Tibial nerve (tissue), 4 donors: ENCODE measurements around the gene MAGI1. TPM values are rescaled to one million over a fixed set of nuclear protein-coding genes. Genes with fewer than 3 reads are reported as not detected.

Source experiments
- DNase-seq, 2 donors: peaks; one replicate each; pipeline ENCODE4 v3.0.0-alpha.2; 2019; ENCODE audit warnings: low spot score in 2 of 2
- H3K27ac ChIP-seq, 4 donors: fragments of 200-600 bp; sonication (generic) in 3 of 4; one replicate each; pipeline ENCODE4 v1.5.1; 2017 to 2019; ENCODE audit warnings: mild to moderate bottlenecking in 1 of 4
- H3K27me3 ChIP-seq, 2 donors: fragments of 200-600 bp; sonication (generic) in 1 of 2; one replicate each; pipeline versions ENCODE4 v1.5.1 to v1.6.0; 2017 to 2019
- H3K36me3 ChIP-seq, 3 donors: fragments of 200-600 bp; sonication (generic); one replicate each; pipeline ENCODE4 v1.5.1; 2018 to 2019
- H3K4me1 ChIP-seq, 4 donors: fragments of 200-600 bp; sonication (generic) in 3 of 4; one replicate each; pipeline ENCODE4 v1.5.1; 2017 to 2019
- H3K4me3 ChIP-seq, 4 donors: fragments of 200-600 bp; sonication (generic) in 3 of 4; one replicate each; pipeline ENCODE4 v1.5.1; 2017 to 2019; ENCODE audit warnings: mild to moderate bottlenecking in 1 of 4, moderate library complexity in 1 of 4
- H3K9me3 ChIP-seq, 4 donors: fragments of 200-600 bp; sonication (generic) in 3 of 4; one replicate each; pipeline ENCODE4 v1.5.1; 2017 to 2019
- EP300 ChIP-seq, 2 donors: sonication (generic); formaldehyde crosslinking; IDR thresholded peaks; one replicate each; pipeline ENCODE4 v1.6.1; 2017; ENCODE audit warnings: antibody characterized with exemption in 2 of 2, mild to moderate bottlenecking in 1 of 2
- POLR2A ChIP-seq, 2 donors: fragments of 450-650 bp; IDR thresholded peaks; one replicate each; pipeline ENCODE4 v1.6.1; 2017; ENCODE audit warnings: antibody characterized with exemption in 2 of 2, mild to moderate bottlenecking in 2 of 2, moderate library complexity in 2 of 2
- WGBS, 2 donors: methylation state at CpG; one replicate each; pipeline ENCODE4 v1.1.5; 2018; 5-methylcytosine and 5-hydroxymethylcytosine counted together
- total RNA-seq, 4 donors: library from RNA; depleted of rRNA; stranded (reverse); fragments of >200 nt; gene quantifications; one replicate each; pipeline ENCODE4 v1.1.0, GENCODE V29; 2016
- TF ChIP-seq, protein P1 (sequence below), 5 experiments: fragments of 200-600 bp in 3 of 5; fragments of 450-650 bp in 2 of 5; sonication (generic) in 3 of 5; IDR thresholded peaks; one replicate each; pipeline ENCODE4 v1.5.1; 2016 to 2019; ENCODE audit warnings: antibody characterized with exemption in 5 of 5, mild to moderate bottlenecking in 3 of 5, moderate library complexity in 2 of 5

MAGI1 gene
- total RNA-seq, 4 donors from 2014 or later: 30.6 to 52.8 (median 36.1) TPM

DNA sequence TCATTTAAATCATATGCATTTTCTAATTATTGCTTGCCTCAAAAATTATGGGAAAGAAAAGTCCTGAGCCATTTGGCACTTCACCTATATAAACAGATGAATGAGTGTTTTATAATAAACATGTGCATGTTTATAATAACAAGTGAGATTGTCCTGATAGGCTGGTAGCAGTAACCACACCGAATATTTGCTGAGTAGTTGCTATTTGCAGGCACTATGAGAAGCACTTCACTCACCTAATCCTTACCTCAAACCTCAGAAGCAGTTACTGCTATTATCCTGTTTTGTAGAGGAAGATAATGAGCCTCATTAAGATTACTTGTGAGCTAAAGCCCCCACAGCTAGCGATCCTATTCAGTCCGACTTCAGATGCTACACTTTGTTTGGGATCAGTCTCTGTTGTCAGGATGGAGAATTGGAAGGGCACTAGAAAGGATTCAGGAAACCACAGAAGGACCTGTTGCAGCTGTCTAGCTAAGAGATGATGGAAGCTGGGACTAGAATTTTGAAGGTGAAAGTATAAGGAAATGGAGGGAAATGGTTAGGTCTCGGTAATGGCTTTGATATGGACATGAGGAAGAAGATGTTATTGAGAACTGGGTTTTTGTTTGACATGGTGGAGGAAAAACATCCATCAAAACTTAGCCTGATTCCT is 28.4 kb upstream of the MAGI1 start:
- no peak for TF ChIP-seq POLR2A (IDR thresholded peaks at IDR 0.05)
- TF ChIP-seq EP300 (IDR thresholded peaks at IDR 0.05): no peak
- TF ChIP-seq, protein P1, sequence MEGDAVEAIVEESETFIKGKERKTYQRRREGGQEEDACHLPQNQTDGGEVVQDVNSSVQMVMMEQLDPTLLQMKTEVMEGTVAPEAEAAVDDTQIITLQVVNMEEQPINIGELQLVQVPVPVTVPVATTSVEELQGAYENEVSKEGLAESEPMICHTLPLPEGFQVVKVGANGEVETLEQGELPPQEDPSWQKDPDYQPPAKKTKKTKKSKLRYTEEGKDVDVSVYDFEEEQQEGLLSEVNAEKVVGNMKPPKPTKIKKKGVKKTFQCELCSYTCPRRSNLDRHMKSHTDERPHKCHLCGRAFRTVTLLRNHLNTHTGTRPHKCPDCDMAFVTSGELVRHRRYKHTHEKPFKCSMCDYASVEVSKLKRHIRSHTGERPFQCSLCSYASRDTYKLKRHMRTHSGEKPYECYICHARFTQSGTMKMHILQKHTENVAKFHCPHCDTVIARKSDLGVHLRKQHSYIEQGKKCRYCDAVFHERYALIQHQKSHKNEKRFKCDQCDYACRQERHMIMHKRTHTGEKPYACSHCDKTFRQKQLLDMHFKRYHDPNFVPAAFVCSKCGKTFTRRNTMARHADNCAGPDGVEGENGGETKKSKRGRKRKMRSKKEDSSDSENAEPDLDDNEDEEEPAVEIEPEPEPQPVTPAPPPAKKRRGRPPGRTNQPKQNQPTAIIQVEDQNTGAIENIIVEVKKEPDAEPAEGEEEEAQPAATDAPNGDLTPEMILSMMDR (IDR thresholded peaks at IDR 0.05): no peak
- no peak overlapping the region for H3K27ac ChIP-seq
- H3K9me3 ChIP-seq: peaks cover 0 to 8% (median 0%) of the 10 kb centered on the region in 4 donors
- H3K4me3 ChIP-seq: no peak overlapping the region
- no peaks in the 10 kb centered on the region for H3K4me1 ChIP-seq
- 74 to 77% methylated on average over 4 of the region's 4 CpGs for WGBS, 2 donors
- H3K27me3 ChIP-seq: no peaks in the 10 kb centered on the region
- H3K36me3 ChIP-seq: no peaks in the 10 kb centered on the region
- no peak for DNase-seq

DNA sequence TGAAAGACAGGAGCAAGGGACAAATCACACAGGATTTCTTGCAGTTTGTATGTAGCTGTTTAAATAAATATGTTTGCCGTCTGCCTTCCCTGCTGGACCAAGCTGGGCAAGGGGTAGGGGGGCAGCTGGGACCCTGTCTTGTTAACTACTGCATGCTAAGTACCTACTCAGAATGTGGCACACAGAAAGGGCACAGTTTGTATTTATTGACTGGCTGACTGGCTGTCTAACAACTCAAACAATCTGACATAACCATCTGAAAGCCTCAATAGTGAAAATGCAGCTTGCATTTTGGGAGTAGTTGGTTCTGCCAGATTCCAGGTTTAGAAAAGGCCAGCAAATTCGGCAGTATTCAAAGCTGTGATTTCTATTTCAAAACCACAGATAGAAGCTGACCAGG is 16.6 kb upstream of the MAGI1 start:
- no peak overlapping the region for H3K4me3 ChIP-seq
- H3K36me3 ChIP-seq: no peaks in the 10 kb centered on the region
- no peaks in the 10 kb centered on the region for H3K27me3 ChIP-seq
- peaks cover 0 to 35% (median 7%) of the 10 kb centered on the region in 4 donors for H3K4me1 ChIP-seq
- TF ChIP-seq, protein P1 (IDR thresholded peaks at IDR 0.05): no peak
- no peak for TF ChIP-seq POLR2A (IDR thresholded peaks at IDR 0.05)
- TF ChIP-seq EP300 (IDR thresholded peaks at IDR 0.05): no peak
- DNase-seq: no peak
- peak overlapping the region in 2 of 4 donors; percentile 41 to 71 for H3K27ac ChIP-seq
- WGBS, 2 donors: 42 to 44% methylated on average over 2 of the region's 2 CpGs
- H3K9me3 ChIP-seq: no peaks in the 10 kb centered on the region

DNA sequence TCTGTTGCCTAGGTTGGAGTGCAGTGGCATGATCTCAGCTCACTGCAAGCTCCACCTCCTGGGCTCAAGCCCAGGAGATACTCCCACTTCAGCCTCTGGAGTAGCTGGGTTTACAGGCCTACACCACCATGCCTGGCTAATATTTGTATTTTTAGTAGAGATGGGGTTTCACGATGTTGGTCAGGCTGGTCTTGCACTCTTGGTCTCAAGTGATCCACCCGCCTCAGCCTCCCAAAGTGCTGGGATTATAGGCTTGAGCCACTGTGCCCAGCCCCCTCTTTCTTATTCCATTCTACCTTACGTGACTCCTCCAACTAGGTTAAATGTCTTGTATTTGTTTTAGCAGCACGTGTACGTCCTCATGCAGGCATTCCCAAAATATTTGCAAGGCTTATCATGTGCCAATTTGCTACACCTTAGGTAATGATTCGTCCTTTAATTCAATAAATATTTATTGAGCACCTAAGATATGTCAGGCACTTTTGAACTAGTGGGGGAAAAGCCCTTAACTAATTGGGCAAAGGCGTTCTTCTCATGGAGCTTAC is 14.9 kb upstream of the MAGI1 start:
- peaks cover 0 to 35% (median 8%) of the 10 kb centered on the region in 4 donors for H3K4me1 ChIP-seq
- no peaks in the 10 kb centered on the region for H3K9me3 ChIP-seq
- WGBS, 2 donors: 55 to 64% methylated on average over 7 of the region's 7 CpGs
- no peak overlapping the region for H3K4me3 ChIP-seq
- no peaks in the 10 kb centered on the region for H3K36me3 ChIP-seq
- DNase-seq: no peak
- H3K27me3 ChIP-seq: no peaks in the 10 kb centered on the region
- H3K27ac ChIP-seq: peak overlapping the region in 2 of 4 donors; percentile 7 to 71
- TF ChIP-seq, protein P1 (IDR thresholded peaks at IDR 0.05): no peak

DNA sequence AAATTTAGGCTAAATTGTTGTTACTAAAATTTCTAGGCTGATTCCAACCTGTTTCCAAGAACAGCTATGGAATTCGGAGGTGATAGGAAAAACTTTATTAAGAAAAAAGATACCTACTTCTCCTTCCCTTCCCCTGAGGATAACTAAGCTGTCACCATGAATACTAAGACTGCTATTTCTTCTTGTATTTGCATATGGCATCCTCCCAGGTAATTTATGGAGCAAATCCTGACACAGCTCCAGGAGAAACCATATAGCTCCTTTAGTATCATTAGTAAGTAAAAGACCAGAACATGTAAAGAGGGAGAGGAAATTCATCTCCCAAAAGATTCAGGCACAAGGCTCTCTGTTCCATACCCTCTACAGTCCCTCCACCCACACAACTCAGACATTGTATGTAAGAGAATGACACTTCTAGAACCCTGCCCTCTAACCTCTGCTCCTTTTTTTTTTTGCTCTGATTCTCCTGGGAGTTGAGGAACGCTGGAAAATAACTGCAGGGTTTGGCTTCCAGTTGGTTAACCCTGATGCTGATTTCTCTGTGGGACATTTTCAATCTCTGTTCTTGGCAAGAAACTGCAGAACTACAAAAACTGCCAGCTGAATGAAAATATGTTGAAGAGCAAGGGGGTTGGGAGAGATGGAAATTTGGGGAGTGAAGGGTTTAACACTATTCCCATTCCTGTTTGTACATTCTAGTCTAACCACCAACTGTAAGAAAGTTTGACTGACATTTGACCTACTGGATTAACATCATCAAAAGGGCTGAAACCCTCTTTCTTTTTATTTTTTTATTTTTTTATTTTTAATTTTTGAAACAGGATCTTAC is 14.2 kb upstream of the MAGI1 start:
- Histone ChIP-seq H3K9me3 (no peaks in the 10 kb centered on the region), H3K36me3 (no peaks in the 10 kb centered on the region), H3K4me3 (no peak overlapping the region), H3K27me3 (no peaks in the 10 kb centered on the region), H3K27ac (peak overlapping the region in 2 of 4 donors; percentile 7 to 62), H3K4me1 (peaks cover 0 to 40% (median 11%) of the 10 kb centered on the region in 4 donors)
- no peak for DNase-seq
- peak in 1 of 2 donors; percentile 9 for TF ChIP-seq EP300 (IDR thresholded peaks at IDR 0.05)
- TF ChIP-seq POLR2A (IDR thresholded peaks at IDR 0.05): no peak
- TF ChIP-seq, protein P1 (IDR thresholded peaks at IDR 0.05): no peak
- WGBS, 2 donors: 40 to 43% methylated on average over 2 of the region's 2 CpGs

DNA sequence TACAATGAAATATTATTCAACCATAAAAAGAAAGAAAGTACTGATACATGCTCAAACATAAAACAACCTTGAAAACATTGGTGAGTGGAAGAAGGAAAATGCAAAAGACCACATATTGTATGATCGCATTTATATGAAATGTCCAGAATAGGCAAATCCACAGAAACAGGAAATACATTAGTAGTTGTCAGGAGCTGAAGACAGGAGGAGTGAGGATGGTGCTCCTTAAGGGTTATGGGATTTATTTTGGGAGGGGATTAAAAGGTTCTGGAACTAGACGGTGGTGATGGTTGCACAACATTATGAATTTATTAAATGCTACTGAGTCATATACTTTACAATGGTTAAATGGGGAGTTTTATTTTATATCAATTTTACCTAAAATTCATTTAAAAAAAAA is 12.1 kb upstream of the MAGI1 start:
- TF ChIP-seq, protein P1 (IDR thresholded peaks at IDR 0.05): no peak
- TF ChIP-seq EP300 (IDR thresholded peaks at IDR 0.05) (no peak), POLR2A (IDR thresholded peaks at IDR 0.05) (no peak)

More for the DNA sequence above, 12.1 kb upstream of the MAGI1 start:
- no peak overlapping the region for H3K27ac ChIP-seq
- no peaks in the 10 kb centered on the region for H3K36me3 ChIP-seq
- WGBS, 2 donors: 90% methylated on average over 2 of the region's 2 CpGs
- peaks cover 0 to 51% (median 13%) of the 10 kb centered on the region in 4 donors for H3K4me1 ChIP-seq
- no peaks in the 10 kb centered on the region for H3K9me3 ChIP-seq
- no peak for DNase-seq
- no peaks in the 10 kb centered on the region for H3K27me3 ChIP-seq
- H3K4me3 ChIP-seq: no peak overlapping the region
